Posterior vena cava (tissue), 2 donors: Measurements from ENCODE around the gene HOXA5. TPM values are rescaled to one million over a fixed set of nuclear protein-coding genes. Genes with fewer than 3 reads are reported as not detected.

Source experiments
- DNase-seq: peaks from one replicate; pipeline ENCODE4 v3.0.0-alpha.2; 2020; ENCODE audit warnings: low spot score
- intact Hi-C, 2 donors: fragments of 100-400 bp; cut with DNase I; formaldehyde crosslinking; loops; one replicate each; pipeline versions ENCODE4 v1.14.1 to v1.14.2; 2022 to 2023
- microRNA-seq, 2 donors: library from miRNA; unstranded; fragments of <30 nt; microRNA quantifications; one replicate each; pipeline ENCODE4 v1.2.0, GENCODE V29; 2020 to 2021; ENCODE audit warnings: borderline microRNAs expressed in 2 of 2
- total RNA-seq, 2 donors: library from RNA; stranded (reverse); fragmentation: NEBNext Ultra II Directional; extraction: Animal tissue kit (Norgen Biotek cat#: 25700); gene quantifications; one replicate each; pipeline ENCODE4 v1.2.1, GENCODE V29; 2021
- donor health status: DM: yes; HTN: yes; CAD: no.
- donor health status: DM: yes; HTN: yes; CAD: no.

Gene HOXA5
- total RNA-seq, 2 donors from 2014 or later: 11.3 to 17.6 TPM

GRCh38 chr7:27096768-27097514, 46.5 kb downstream of the HOXA5 start:
- intact Hi-C loops: loop anchor here in 1 of 2 donors (5.0 to 10.0 kb wide), 2 partner anchors 62 to 240 kb away; no protein-coding TSS in a partner anchor
- DNase-seq: peak; percentile 85

- DNase-seq: peak; percentile 96
- intact Hi-C loops: loop anchor here in 1 of 2 donors (5.0 to 10.0 kb wide), 2 partner anchors 61 to 239 kb away; no protein-coding TSS in a partner anchor
Observed at GRCh38 chr7:27095897-27096767, 47.3 kb downstream of the HOXA5 start, which contains the start of gene HOXA1. HOXA1 (minus strand) TSS chr7:27096000; CDS start chr7:27095912, 88 bp downstream.

- intact Hi-C loops: loop anchor here in 1 of 2 donors (5.0 to 10.0 kb wide), 2 partner anchors 60 to 238 kb away; no protein-coding TSS in a partner anchor
- no peak for DNase-seq
Observed at GRCh38 chr7:27095050-27095896, 48.2 kb downstream of the HOXA5 start.

GRCh38 chr7:27094304-27095049, 49.0 kb downstream of the HOXA5 start:
- intact Hi-C loops: loop anchor here in 1 of 2 donors (5.0 to 10.0 kb wide), 2 partner anchors 60 to 237 kb away; no protein-coding TSS in a partner anchor
- DNase-seq: no peak

GRCh38 chr7:27093184-27093895, 50.1 kb downstream of the HOXA5 start:
- no peak for DNase-seq
- intact Hi-C loops: loop anchor here in 1 of 2 donors (10.0 kb wide), 1 partner anchor 59 kb away; no protein-coding TSS in a partner anchor

GRCh38 chr7:27092819-27093110, 50.7 kb downstream of the HOXA5 start:
- no peak for DNase-seq
- intact Hi-C loops: loop anchor here in 1 of 2 donors (10.0 kb wide), 1 partner anchor 58 kb away; no protein-coding TSS in a partner anchor

- intact Hi-C loops: loop anchor here in 1 of 2 donors (10.0 kb wide), 1 partner anchor 57 kb away; no protein-coding TSS in a partner anchor
- DNase-seq: no peak
Observed at GRCh38 chr7:27091941-27092818, 51.3 kb downstream of the HOXA5 start.

GRCh38 chr7:27091105-27091504, 52.4 kb downstream of the HOXA5 start:
- DNase-seq: no peak
- intact Hi-C loops: loop anchor here in 1 of 2 donors (10.0 kb wide), 1 partner anchor 56 kb away; no protein-coding TSS in a partner anchor

Small RNA genes lying within 50 kb of the gene (microRNA-seq; reads per million reads assigned to microRNA genes)
- 2,220 to 2,723 reads per million in 2 donors for gene MIR196B

Other genes starting within 250 kb of the HOXA5 start
- under 1 TPM; 0.71 to 0.97 TPM for gene HOXA1, start 47.7 kb downstream of the HOXA5 start, total RNA-seq
- gene HOXA2, start 41.0 kb downstream of the HOXA5 start, total RNA-seq: 1 to 10 TPM; 1.3 to 2.0 TPM
- gene HOXA4, start 12.9 kb downstream of the HOXA5 start, total RNA-seq: 1 to 10 TPM; 6.2 to 9.5 TPM
- 1 to 10 TPM; 8.6 to 9.1 TPM for gene HOXA6, start 4.1 kb upstream of the HOXA5 start, total RNA-seq
- 1 to 10 TPM; 7.2 to 9.3 TPM for gene HOXA3, start 8.9 kb upstream of the HOXA5 start, total RNA-seq
- gene HOXA7, start 13.0 kb upstream of the HOXA5 start, total RNA-seq: 1 to 10 TPM; 6.2 to 6.7 TPM
- gene HOXA9, start 21.9 kb upstream of the HOXA5 start, total RNA-seq: 1 to 10 TPM; 7.4 TPM
- 1 to 10 TPM; 8.9 to 9.2 TPM for gene HOXA10, start 30.6 kb upstream of the HOXA5 start, total RNA-seq
- 1 to 10 TPM in 1 of 2 donors, under 1 TPM in 1; 0.51 to 1.1 TPM for gene HOXA11, start 41.6 kb upstream of the HOXA5 start, total RNA-seq
- under 1 TPM in 1 of 2 donors, not detected in 1; 0.14 TPM for gene HOXA13, start 56.4 kb upstream of the HOXA5 start, total RNA-seq
- not detected for gene EVX1, start 99.1 kb upstream of the HOXA5 start, total RNA-seq